Measurements from ENCODE around the gene MYH4. TPM values are rescaled to one million over a fixed set of nuclear protein-coding genes. Genes with fewer than 3 reads are reported as not detected.

MYH4 gene
- total and polyA plus RNA-seq, 10 of the 15 experiments (the other 5 are each of a cell fraction or from before 2014, with no cell fraction given): not detected

GRCh38 chr17:10457952-10458351 lies 11.4 kb downstream of the MYH4 start:
- BruUV-seq (replicated peaks): no TSS peak
- H4K20me1 ChIP-seq (ENCODE audit: control insufficient read depth, insufficient read depth): no peaks in the 10 kb centered on the region
- no peak for FAIRE-seq
- in situ Hi-C loops (cut with MboI) (no loop called here), intact Hi-C loops (cut with micrococcal nuclease; ENCODE audit: unreplicated experiment) (no loop called here)
- ATAC-seq: no peak
- H3K9ac ChIP-seq (ENCODE audit: control insufficient read depth, insufficient read depth, low read length): no peak overlapping the region
- no peak for DNase-seq (ENCODE audit: low read depth, low spot score)
- no peaks in the 10 kb centered on the region for H3K79me2 ChIP-seq (ENCODE audit: control insufficient read depth, insufficient read depth, low read length)
- no peaks in the 10 kb centered on the region for H3K4me1 ChIP-seq (ENCODE audit: control insufficient read depth, insufficient read depth, low read length)
- POLR2A ChIA-PET: no interaction called here
- 0% methylated on average over 1 of the region's 1 CpG for WGBS (ENCODE audit: insufficient coverage, insufficient replicate concordance, low lambda C conversion rate, missing lambda C conversion rate)
- SMC1A ChIA-PET (ENCODE audit: uncharacterized antibody, unreplicated experiment): no interaction called here
- no peaks in the 10 kb centered on the region for H3K9me3 ChIP-seq (replicated peaks; ENCODE audit: control insufficient read depth, insufficient read depth, low read length)
- CTCF ChIA-PET: no interaction called here
- no peak overlapping the region for H3K4me2 ChIP-seq (ENCODE audit: control insufficient read depth, insufficient read depth)
- H2AFZ ChIP-seq (ENCODE audit: control insufficient read depth, low read depth, low read length): no peak overlapping the region
- TF ChIP-seq BHLHE40 (IDR thresholded peaks at IDR 0.05; ENCODE audit: borderline replicate concordance in 1 of 2, low read depth in 2 of 2, low read length in 1 of 2): no peak
- TF ChIP-seq MTA2 (IDR thresholded peaks at IDR 0.05; ENCODE audit: low read depth): no peak
- TF ChIP-seq NKRF (conservative IDR thresholded peaks at IDR 0.05): no peak
- no peak for TF ChIP-seq MEF2B (IDR thresholded peaks at IDR 0.05; ENCODE audit: partially characterized antibody, poor library complexity, severe bottlenecking)
- no peak for TF ChIP-seq NR2C1 (IDR thresholded peaks at IDR 0.05)
- TF ChIP-seq CHD1 (IDR thresholded peaks at IDR 0.05; ENCODE audit: low read depth, low read length): no peak
- no peak for TF ChIP-seq ZBTB33 (IDR thresholded peaks at IDR 0.05)
- TF ChIP-seq BACH1 (IDR thresholded peaks at IDR 0.05; ENCODE audit: borderline replicate concordance): no peak
- TF ChIP-seq JUNB (IDR thresholded peaks at IDR 0.05): no peak
- TF ChIP-seq SUPT20H (IDR thresholded peaks at IDR 0.05; ENCODE audit: borderline replicate concordance, control insufficient read depth, low read depth, low read length): no peak
- TF ChIP-seq HDAC2 (IDR thresholded peaks at IDR 0.05): no peak
- TF ChIP-seq SMAD1 (IDR thresholded peaks at IDR 0.05; ENCODE audit: low read depth, partially characterized antibody): no peak
- no peak overlapping the region for H3K4me3 ChIP-seq
- RAD21 ChIA-PET (ENCODE audit: unreplicated experiment): no interaction called here
- H3K36me3 ChIP-seq (ENCODE audit: control insufficient read depth in 2 of 2, insufficient read depth in 2 of 2, low read length in 1 of 2): no peaks in the 10 kb centered on the region
- H3K27ac ChIP-seq (ENCODE audit: control insufficient read depth, insufficient read depth): no peak overlapping the region
- no peaks in the 10 kb centered on the region; a peak in 1 of 4 replicates for H3K27me3 ChIP-seq (replicated peaks in 1 of 2; ENCODE audit: control insufficient read depth in 2 of 2, insufficient read depth in 2 of 2, low read length in 1 of 2)
